HG03520 (cell line): Measurements from ENCODE around the gene ARL15.

Experiments
- ATAC-seq: cut with Tn5 transposase; IDR thresholded peaks from one replicate; pipeline ENCODE4 v1.9.1; 2021; ENCODE audit warnings: mild to moderate bottlenecking, moderate library complexity; ENCODE audit not compliant: unreplicated experiment

The ARL15 gene

GRCh38 chr5:54254482-54255198 lies 55.7 kb downstream of the ARL15 start:
- ATAC-seq, result no peak

GRCh38 chr5:54251981-54252380 lies 58.4 kb downstream of the ARL15 start:
- no peak for ATAC-seq

GRCh38 chr5:54249210-54250028 lies 61.0 kb downstream of the ARL15 start:
- no peak for ATAC-seq

GRCh38 chr5:54247226-54247625 lies 63.1 kb downstream of the ARL15 start:
- no peak for ATAC-seq

GRCh38 chr5:54243483-54244080 lies 66.8 kb downstream of the ARL15 start:
- peak; percentile 64 for ATAC-seq

GRCh38 chr5:54242297-54242696 lies 68.1 kb downstream of the ARL15 start:
- no peak for ATAC-seq

- no peak for ATAC-seq
Measured at GRCh38 chr5:54234304-54234933, 76.0 kb downstream of the ARL15 start.

GRCh38 chr5:54230936-54231685 lies 79.3 kb downstream of the ARL15 start:
- ATAC-seq, result no peak

GRCh38 chr5:54229041-54229780 lies 81.2 kb downstream of the ARL15 start:
- ATAC-seq, result peak; percentile 97

GRCh38 chr5:54227759-54228158 lies 82.6 kb downstream of the ARL15 start:
- no peak for ATAC-seq

GRCh38 chr5:54227109-54227508 lies 83.3 kb downstream of the ARL15 start:
- ATAC-seq, result no peak

GRCh38 chr5:54226215-54226614 lies 84.2 kb downstream of the ARL15 start:
- no peak for ATAC-seq

GRCh38 chr5:54224103-54224826 lies 86.1 kb downstream of the ARL15 start:
- no peak for ATAC-seq

- no peak for ATAC-seq
Measured at GRCh38 chr5:54222336-54222735, 88.0 kb downstream of the ARL15 start.

GRCh38 chr5:54221135-54221534 lies 89.2 kb downstream of the ARL15 start:
- no peak for ATAC-seq

GRCh38 chr5:54220230-54221040 lies 89.9 kb downstream of the ARL15 start:
- ATAC-seq, result no peak

- no peak for ATAC-seq
Measured at GRCh38 chr5:54217826-54218503, 92.4 kb downstream of the ARL15 start.

GRCh38 chr5:54215233-54215736 lies 95.1 kb downstream of the ARL15 start:
- no peak for ATAC-seq
